Activated CD8-positive, alpha-beta memory T cell treated with anti-CD3 and anti-CD28 coated beads, Interleukin-2, amount 50 U/mL, for 1 hour (primary cell): ENCODE measurements around the gene MAPK12.

ENCODE experiments used
- DNase-seq: peaks from one replicate; pipeline ENCODE4 v3.0.0-alpha.2; 2020; ENCODE audit errors: extremely low read depth

MAPK12 gene

GRCh38 chr22:50232481-50233151, 28.9 kb downstream of the MAPK12 start:
- DNase-seq: no peak

- DNase-seq: no peak
These were observed 32.1 kb downstream of the MAPK12 start for GRCh38 chr22:50229370-50229769.

GRCh38 chr22:50228366-50228765, 33.1 kb downstream of the MAPK12 start:
- DNase-seq: no peak

GRCh38 chr22:50227579-50228215, 33.8 kb downstream of the MAPK12 start:
- DNase-seq: no peak

- DNase-seq: no peak
These were observed 34.7 kb downstream of the MAPK12 start for GRCh38 chr22:50226875-50227165.

- DNase-seq: no peak
These were observed 35.2 kb downstream of the MAPK12 start for GRCh38 chr22:50226063-50226874.

DNA sequence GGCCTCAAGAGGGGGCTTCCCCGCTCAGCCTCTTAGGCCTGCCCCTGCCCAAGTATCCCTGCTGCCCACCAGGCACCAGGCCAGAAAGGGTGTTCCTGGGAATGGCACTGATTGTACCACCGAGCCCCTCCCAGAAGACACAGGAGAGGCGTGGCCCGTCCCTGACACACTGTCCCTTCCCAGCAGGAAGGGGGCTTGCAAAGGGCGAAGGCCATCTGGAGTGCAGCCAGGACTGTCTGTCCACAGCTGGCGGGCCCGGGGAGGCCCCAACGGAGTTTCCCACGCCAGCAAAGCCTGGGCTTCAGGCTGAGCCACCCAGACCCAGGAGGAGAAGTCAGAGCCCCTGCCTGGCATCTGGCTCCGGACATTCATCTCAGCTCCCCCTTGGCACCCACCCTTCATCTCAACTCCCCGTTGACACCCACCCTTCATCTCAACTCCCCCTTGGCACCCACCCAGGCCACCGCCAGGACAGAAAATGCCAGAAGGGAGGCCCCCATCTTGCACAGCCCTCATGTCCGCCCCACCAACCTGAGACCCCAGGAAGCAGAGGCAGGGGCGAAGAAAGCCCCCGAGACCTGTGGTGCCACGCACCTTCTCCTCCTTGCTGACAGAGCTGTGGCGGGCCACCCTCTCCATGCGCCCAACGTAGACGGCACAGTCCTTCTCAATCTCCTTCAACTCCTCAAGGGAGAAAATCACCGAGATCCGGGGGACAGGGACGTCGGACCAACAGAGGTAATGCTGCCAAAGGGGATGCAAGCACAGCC, 36.1 kb downstream of the MAPK12 start:
- DNase-seq: no peak

DNA sequence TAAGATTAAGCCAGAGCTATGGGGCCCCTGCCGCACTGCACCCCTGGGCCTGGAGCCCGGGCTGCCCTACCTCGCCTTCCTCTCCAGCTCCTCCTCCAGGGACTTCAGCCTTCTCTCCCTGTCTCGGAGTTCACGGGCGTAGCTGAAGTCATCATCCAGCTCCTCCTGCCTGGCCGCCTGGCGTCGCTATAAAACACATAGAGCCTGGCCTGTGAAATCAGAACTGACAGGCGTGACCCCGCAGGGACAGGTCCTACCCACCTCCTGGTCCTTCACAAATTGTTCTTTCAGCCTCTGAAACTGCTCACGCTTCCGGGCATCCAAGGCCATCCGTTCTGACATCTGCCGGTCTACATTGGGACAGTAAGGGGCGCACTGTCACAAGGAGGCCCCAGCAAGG, 37.4 kb downstream of the MAPK12 start:
- no peak for DNase-seq

- no peak for DNase-seq
These were observed 39.0 kb downstream of the MAPK12 start for GRCh38 chr22:50222508-50222907.

GRCh38 chr22:50221410-50222300, 39.8 kb downstream of the MAPK12 start:
- no peak for DNase-seq

- no peak for DNase-seq
These were observed 40.7 kb downstream of the MAPK12 start for GRCh38 chr22:50220603-50221409.

DNA sequence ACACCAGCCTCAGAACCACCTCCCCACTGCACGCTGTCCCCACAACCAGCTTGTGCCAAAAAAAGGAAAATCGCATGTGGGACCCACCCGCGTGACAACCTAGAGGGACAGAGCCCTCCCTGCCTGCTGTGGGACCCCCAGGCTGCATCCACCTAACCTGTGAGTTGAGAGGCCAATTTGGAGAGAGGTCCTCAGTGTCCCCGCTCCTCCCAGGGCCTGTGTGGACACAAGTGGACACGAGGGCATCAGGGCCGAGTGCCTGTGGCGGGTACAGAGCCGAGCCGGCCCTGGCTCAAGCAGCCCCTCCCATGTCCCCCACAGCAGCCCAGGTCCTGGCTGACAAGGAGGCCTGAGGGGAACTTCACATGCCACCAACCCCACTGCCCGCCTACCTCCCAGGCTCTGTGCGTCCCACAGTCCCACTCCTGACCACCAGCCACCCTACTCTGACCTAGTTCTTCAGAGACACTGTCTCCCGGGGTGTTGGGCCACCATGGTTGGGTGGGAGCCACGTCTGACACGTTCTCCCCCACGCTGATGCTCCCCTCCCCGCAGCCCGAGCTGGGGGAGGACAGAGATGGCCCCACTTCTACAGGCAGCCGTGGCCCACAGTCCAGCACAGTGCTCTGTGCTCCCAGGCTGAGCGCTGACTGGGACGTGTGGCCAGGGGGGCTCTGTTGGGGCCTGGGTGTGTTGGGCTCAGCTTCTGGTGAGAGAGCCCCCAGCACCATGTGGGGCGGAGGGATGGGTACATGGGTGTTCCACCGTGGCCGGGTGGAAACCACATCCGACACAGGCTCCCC, 41.5 kb downstream of the MAPK12 start:
- no peak for DNase-seq

DNA sequence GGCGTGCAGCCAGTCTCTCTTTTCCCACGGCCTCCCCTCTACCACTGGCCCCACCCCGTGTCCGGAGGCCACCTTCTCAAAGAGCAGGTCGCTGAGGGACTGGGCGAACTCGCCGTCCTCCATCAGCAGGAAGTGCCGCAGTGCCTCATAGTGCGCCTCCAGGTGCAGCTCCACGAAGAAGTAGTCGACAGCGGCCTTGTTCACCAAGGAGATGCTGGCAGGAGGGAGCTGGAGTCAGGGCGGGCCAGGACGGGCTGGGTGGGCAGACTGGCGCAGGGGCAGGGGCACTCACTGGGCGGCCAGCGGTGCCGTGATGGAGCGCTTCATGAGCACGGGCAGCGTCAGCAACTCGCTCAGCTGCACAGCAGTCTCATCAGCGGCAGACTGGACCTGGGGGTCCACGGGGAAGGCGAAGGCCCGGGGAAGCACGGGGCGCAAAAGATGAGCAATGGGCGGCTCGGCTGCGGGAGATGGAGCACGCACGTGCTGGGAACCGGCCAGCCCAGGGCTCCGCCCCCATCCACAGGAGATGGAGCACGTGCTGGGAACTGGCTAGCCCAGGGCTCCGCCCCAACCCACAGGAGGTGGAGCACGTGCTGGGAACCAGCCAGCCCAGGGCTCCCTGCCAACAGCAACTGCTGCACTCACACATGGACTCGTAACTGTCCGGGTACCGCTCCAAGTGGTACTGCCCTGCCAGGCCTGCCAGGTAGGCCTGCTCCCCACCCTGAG, 42.3 kb downstream of the MAPK12 start:
- no peak for DNase-seq

- DNase-seq: no peak
These were observed 43.1 kb downstream of the MAPK12 start for GRCh38 chr22:50218153-50218995.

- DNase-seq: no peak
These were observed 43.8 kb downstream of the MAPK12 start for GRCh38 chr22:50217543-50218152.

DNA sequence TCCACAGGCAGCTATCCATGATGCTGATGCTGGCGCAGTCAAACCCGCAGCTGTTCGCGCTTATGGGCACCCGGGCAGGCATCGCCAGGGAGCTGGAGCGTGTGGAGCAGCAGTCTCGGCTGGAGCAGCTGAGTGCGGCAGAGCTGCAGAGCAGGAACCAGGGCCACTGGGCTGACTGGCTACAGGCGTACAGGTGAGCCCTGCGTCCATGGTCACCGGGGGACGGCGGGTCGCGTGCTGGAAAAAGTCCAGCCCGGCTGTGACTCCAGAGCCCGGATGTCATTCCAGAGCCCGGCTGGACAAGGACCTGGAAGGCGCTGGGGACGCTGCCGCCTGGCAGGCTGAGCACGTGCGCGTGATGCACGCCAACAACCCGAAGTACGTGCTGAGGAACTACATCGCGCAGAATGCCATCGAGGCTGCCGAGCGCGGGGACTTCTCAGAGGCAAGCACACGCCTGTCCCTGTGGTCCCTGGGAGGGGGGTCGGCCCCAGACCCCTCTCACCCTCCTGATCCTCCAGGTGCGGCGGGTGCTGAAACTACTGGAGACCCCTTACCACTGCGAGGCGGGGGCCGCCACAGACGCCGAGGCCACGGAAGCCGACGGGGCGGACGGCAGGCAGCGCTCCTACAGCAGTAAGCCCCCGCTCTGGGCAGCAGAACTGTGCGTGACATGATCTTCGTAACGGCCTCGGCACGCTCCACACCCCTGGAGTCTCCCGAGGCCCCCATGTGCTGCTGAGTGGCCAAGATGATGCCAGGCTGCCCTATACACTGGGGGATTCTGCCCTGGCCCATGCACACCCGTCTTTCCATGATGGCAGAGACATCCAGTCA, 44.6 kb downstream of the MAPK12 start:
- DNase-seq: no peak
